ENCODE data around the gene P2RX3.
A peak's percentile ranks its signal among the peaks of the same experiment; 100 is the strongest.
"Not testable (repeated sequence)": the region's sequence is repeated elsewhere in the genome, so short reads cannot be mapped to it uniquely, and the experiment has no call there.

P2RX3 gene

DNA sequence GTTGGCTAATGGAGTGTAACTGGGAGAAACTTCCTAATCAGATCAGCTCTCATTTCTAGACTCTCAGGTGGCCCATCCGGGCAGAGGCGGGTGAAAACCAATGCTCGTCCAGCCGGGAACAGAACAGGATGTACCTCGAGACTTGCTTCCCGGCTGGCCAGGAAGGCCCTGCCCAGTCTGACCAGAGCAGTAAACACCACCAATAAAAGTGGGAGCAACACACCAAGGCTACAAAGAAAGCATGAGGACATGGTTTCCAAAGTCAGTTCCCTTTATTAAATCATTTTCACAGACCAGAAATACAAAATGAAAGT is 12.5 kb upstream of the P2RX3 start:
- DNase-seq = no peak

DNA sequence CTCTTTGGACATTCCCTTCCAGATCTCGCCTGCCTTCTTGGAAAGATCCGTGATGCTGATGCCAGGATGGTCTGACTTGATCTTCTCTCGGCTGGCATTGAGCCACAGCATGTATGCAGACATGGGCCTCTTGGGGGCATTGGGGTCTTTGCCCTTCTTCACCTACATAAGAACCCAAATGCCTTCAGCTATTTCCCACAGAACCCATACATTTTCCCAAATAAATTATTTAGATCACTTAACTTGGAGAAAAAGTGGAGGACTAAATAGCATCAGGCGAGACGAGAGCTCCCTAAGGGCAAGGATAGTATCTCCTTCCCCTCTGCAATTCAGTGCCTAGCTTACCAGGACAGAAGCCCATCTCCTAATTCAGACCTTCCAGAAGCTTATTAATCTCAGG is 10.4 kb upstream of the P2RX3 start:
- DNase-seq = no peak

DNA sequence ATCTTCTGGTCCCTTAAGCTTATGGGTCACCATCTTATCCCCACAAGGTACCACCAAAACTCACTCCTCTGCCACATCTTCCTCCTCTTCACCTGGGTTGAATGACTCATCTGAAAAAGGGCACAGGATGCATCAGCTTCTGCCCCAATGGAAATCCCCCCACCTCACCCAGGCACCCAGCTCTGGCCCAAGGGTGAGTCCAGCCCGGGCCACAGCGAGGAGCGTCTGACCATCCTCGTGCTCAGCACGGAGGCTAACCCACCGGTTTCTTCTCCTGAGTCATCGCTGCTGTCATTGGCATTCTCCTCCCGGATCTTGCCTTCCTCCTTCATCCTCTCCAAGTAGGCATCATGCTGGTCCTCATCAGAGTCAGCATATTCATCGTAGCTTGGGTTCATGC is 8.1 kb upstream of the P2RX3 start:
- no peak for DNase-seq

DNA sequence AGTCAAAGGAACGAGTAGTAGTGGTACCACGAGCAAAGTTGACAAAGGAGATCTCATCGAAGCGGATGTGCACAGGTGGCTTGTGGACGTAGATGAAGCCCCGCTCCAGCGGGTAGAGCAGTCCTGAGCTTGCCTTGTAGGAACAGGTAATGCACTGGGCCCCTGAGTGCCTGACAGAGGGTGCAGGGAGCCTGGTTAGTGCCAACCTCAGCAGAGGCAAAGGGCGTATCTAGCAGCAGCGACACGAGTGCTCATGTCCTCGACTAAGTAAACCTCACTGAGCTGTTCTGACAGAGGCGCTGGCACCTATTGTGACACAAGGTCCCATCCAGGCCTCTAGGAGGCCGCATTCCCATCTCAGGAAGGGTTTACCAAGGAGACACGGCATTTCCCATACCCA is 6.4 kb upstream of the P2RX3 start:
- DNase-seq = no peak

DNA sequence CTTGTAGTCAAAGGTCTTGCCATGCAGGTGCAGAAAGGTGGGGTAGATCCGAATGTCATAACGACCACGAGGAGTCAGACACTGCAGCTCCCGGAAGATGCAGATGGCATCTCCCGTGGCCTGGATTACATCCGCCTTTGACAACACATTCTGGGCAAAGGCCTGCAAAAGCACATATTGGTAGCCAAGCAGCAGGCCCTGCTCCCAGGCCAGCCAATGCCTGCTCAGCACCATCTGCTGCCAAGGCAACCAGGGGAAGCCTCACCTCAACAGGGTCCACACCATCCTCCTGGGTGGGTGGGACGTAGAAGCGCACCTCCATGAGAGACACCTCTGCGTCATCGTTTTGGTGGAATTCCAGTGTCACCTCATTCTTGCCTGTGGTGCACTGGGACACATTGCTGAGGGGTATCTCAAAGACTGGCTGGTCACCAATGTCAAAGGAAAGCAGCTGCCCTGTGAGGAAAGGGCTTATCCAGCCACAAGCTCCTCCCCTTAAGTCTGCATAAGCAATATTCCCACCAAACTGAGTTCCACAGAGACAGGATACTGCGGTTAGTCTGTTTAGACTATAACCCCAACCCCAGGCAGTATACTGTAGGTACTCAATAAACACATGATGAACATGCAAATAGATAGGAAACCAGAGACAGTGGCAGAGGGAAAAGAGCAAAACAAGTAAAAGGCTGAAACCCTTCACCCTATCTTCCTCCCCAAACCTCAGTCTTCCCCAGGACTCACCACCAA is 5.3 kb upstream of the P2RX3 start:
- DNase-seq = no peak

DNA sequence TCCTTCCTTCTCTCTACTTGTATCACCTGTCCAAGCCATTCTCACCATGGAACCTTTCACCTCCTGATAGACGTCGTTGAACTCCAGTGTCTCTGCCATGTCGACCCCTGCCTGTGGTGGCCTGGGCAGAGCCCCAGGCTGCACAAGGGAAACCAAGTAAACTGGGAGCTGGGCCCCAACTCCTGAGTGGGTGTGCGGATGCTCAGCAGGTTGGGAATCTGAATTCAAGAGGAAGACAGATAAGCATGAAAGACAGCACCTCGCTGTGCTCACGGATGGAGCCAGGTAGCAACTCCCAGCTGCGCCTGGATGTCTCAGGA is 3.2 kb upstream of the P2RX3 start:
- DNase-seq = no peak

DNA sequence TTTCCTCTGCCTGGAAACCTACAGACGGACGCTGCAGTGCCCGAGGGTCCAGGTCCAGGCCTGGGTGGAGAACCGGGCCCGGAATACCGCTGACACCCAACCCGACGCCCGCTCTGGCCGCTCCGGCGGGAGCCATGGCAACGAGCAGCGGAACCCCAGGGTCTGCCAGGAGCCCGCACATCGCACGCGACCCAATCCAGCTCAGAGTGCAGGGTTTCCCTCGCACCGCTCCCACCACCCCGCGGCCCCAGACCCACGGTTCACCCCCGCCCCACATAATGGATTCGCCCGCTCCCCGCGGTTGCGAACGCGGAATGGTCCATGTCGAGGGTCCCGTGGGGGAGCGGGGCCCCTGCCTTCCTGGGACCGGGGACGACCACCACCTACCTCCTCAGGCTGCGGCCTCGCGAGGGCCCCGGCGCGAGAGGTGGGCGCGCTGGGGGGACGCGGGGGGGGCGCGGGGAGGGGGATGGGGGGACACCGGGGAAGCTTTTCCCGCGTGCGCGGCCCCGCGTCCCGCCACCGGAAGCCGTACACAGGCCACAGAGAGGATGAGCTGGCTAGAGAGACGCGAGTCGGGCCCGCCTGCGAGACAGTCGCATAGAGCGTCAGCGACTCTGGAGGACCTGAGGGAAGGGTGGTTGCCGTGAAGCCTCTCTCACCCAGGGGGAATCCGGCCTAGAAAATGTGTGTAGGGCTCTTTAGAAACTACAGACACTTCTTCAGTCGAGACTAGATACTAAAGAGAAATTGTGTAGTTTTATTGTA is 2.6 kb upstream of the P2RX3 start, which contains the start of gene SSRP1:
Gene SSRP1 (minus strand): TSS at position 550 of the 768 bp plus-strand sequence. CDS start 771 bp downstream, outside the sequence.
- peak; percentile 87 to 93 for DNase-seq

DNA sequence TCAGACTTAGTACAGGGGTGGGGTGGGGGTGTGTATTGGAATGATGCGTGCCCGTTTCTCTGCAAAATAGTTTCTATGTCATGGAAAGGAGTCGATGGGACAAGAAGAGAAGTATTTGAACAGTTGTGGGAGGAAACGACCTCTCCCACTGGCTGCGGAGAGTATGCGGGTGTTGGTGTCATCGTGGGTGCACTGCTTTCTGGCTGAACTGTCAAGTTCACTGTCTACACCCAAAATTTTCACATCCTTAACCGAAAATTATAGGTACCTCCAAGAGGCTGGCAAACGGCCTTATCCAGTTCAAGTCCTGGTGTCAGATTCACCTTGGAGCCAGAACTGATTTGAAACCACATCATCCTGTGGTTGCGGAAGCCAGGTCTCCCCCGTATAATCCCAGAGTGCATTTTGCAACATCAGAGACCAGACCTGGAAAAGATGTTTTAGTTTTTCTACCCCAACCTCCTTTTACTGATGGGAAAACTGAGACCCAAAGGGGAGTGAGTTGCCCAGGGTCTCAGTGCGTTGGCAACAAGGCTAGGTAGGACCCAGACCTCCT is 2.0 kb upstream of the P2RX3 start:
- DNase-seq = no peak

DNA sequence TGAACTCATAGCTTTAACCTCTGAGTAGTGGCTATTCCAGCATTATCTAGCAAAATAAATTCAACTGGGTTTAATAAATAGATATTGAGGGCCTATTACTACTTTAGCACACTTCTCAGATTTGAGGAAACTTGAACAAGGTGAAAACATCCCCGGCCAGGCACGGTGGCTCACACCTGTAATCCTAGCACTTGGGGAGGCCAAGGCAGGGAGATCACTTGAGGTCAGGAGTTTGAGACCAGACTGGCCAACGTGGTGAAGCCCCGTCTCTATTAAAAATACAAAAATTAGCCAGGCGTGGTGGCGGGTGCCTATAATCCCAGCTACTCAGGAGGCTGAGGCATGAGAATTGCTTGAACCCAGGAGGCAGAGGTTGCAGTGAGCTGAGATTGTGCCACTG is 1.3 kb upstream of the P2RX3 start:
- not testable (repeated sequence) for DNase-seq

DNA sequence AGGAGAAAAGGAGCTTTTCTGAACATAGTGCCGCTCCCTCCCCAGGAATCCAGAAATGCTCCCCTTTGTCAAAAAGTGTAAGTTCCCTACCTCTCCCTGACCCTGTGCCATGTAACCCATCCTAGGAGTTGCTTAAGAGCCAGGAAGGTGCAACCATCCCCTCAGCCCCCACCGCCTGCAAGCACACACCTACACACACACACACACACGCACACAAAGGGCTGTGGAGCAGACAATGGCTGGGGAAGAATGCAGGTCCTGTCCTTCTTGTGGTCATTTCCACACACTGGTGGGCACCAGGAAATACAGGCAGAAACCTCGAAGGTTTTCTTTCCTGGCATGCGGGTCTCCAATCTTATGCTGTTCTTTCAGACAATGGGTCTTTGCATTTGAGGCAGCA is 1.2 kb downstream of the P2RX3 start:
- DNase-seq = no peak

DNA sequence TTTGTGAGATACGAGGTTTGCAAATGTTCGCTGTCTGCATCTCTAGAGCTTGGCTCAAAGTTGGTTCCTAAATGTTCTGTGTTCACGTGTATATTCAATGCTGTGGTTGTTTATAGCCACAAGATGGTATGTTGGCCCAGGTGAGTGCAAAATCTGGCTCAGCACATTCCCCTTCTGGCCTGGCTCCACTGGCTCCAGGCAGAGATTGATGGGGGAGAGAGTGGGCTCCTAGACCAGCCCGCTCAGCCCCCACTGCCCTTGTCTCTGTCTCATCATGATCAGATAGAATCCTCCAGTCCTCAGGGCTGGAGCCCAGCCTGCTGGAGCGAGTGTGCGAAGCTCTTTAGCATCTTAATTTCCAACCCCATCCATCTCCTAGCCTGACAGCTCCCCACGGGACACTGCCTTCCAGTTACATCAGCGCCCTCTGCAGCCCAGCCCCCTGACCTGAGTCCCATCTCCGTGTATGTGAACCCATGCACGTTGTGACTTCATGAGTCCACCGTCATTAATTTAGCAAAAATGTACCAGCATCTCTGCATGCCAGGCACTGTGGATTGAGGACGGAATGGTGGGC is 2.0 kb downstream of the P2RX3 start:
- peak in 1 of 2 experiments; percentile 33 for DNase-seq

DNA sequence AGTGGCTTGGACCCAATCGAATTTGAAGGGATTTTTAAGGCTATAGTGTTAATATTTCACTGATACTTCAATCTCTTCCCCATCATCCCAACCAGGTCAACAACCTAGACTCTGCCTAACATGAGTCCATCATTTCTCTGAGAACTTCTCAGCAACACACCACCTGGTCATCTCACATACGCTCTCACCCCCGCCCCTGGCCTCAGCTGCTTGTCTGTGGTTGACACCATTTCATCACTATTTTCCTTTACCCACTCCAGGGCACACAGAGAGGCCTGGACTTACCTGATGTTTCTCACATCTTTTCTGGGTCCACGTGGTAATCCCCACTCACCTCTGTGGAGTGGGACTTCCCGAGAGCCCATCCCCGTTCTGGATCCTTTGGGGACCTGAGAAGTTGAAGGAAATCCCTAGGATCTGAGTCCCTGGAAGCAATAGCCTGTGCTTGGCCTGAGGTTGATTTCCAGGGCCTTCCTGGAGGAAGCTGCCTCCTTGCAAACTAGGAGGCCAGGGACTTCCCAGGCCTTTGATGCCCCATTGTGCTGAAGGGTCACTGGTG is 3.2 kb downstream of the P2RX3 start:
- DNase-seq = no peak

DNA sequence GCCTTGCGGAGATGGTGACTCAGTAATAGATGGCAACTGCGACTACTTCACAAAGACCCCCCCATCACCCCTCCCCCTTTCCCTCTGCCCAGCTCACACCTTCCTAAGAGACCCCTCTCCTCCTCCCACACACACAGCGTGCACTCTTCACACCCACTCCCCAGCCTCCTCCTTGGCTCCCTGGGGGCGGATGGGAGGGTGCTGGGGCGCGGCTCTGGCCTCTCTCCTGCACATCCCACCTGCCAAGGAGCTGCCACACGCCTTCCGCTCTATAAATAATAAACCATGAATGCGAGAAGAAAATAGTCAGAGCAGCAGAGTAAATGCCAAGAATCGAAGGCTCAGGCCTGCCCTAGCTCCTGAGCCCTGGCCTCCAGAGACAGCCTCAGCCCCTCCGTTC is 4.5 kb downstream of the P2RX3 start:
- DNase-seq = no peak

DNA sequence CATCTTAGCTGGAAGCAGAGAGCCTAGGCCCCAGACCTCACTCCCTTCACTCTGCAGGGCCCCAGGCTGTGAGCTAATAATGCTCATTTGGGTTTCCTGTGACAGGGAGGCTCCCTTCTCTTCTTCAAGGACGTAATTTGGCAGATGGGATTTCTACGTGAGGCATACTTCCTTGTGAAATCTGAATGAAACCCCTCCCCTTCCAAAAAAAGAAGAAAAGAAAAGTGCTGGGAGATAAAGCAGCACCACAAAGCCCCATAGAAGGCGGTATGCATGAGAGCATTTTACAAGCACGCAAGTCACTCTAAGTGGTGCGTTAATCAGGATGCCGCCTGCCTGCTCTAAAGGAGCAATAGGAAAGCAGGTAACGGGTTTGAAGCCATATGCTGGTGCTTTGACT is 5.7 kb downstream of the P2RX3 start:
- no peak for DNase-seq

DNA sequence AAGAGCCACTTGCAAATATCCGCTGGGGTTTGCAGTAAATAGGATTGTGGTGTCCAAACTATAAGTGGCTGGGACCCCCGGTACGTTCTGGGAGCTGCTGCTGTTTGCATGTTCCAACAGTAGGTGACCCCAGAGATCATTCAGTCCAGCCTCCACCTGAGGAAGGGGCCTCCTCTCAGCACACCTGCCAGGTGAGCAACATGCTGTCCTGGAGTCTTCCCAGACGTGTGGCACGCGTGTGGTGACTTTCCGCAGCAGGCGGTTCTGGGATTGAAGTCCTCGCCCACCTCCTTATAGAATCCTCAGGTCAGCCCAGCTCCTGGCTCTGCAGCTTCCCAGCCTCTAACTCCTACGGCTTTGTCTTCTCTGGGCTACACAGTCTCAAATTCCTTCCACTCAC is 6.7 kb downstream of the P2RX3 start:
- no peak for DNase-seq

DNA sequence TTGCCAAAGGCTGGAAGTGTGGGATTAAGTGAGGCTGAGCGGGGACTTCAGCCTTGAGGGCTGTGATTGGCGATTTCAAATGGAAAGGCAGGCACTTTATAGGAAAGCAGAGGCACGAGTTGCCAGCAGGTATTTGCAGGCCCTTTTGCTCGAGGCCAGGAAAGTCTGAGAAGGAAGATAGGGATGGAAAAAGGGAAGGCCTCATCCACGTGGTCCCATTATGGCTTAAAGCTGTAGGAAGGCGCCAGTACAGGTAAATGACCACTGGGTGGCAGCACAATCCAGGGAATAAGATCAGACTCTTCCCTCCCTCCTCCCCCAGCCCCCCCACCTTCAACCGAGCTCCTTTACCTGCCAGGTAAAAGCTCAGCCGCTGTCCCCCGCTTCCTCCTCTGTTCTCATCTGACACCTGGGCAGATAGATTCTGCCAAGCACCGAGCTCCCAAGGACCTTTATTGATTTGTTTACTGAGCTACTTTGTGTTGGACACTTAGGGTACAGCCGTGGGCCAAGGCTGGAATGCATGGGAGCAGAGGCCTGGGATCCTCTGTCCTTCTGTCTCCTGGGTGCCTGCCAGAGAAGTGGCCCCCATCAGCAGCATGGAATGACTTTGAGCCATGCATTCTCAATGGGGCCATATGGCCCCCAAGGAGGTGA is 7.5 kb downstream of the P2RX3 start:
- peak; percentile 52 to 56 for DNase-seq

DNA sequence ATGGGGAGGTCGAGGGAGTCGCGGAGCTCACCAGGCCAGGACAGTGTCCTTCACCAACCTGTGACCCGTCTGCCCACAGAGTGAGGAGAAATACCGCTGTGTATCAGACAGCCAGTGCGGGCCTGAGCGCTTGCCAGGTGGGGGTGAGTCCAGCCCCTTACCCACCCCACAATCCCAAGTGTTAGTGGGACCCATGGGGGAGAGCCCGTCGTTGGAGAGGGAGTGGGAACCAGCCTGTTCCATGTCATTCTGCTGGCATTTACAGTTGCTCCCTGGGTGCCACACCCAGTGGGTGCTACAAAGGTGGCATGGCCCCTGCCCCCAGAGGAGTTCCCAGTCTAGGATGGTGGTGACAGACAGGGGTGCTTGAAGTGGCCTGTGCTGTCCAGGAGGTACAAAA is 9.2 kb downstream of the P2RX3 start:
- no peak for DNase-seq

DNA sequence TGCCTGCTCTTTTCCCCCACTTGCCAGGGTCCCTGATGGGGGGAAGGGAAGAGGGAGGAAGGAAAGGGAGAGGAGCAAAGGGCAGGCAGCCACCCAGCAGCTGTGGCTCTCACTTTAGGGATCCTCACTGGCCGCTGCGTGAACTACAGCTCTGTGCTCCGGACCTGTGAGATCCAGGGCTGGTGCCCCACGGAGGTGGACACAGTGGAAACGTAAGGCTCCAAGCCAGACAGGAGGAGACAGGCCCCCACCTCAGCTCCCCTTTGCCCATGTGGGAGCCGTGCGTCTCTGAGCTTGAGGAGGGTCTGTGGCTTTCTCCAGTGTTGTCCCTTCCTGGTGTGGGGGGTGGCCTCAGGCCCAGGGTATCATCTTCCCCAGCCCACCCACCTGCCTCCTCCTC is 9.9 kb downstream of the P2RX3 start:
- DNase-seq = no peak

DNA sequence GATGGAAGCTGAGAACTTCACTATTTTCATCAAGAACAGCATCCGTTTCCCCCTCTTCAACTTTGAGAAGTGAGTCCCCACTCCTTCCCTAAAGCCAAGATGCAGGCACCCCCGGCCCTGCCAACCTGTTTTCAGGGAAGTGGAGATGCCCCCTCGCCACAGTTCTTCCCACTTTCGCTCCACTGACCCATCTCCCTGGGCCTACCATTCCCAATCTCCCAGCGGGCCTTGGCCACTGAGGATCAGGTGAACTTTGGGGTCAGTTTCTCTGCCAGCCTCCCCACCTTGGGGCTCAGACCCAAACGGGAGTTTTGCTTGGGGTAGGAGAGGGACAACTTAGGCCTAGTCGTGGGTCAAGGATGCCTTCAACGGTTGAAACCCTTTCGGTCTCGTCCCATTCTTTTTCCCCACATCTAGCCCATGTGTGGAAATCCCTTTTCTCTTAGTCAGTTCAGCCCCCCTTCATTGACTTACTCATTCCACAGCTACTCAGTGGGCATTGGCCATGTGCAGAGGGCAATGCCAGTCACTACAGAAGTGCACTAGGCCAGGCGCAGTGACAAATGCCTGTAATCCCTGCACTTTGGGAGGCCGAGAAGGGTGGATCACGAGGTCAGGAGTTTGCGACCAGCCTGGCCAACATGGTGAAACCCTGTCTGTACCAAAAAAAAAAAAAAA is 10.6 kb downstream of the P2RX3 start:
- no peak for DNase-seq

DNA sequence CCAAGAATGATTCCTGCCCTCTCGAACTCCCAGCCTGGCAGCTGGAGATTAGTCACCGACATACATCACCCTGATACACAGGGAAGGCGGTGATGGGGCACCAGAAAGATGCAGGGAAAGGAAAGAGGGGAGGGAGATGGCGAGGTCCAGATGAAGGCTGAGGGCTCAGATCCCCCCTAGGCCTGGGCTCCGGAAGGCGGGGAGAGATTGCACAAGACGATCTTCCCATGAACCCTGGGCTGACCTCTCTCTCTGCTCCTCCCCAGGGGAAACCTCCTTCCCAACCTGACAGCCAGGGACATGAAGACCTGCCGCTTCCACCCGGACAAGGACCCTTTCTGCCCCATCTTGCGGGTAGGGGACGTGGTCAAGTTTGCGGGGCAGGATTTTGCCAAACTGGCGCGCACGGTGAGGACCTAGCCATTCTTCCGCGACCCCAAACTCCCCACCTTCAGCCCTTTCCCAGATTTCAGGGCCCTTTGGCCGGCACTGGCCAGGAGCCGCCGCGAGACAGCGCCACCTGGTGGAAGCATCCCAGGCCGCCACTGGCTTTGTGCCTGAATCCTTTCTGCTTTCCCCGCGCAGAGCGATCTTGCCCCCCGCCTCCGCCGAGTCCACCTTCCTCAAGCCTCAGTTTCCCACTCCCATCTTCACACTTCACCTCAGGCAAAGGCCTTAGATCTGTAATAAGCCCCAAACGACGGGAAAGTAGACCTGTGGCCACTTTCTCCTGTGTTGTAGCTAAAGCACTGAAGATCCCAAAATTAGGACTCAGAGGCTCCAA is 11.5 kb downstream of the P2RX3 start:
- DNase-seq = peak; percentile 11 to 56

DNA sequence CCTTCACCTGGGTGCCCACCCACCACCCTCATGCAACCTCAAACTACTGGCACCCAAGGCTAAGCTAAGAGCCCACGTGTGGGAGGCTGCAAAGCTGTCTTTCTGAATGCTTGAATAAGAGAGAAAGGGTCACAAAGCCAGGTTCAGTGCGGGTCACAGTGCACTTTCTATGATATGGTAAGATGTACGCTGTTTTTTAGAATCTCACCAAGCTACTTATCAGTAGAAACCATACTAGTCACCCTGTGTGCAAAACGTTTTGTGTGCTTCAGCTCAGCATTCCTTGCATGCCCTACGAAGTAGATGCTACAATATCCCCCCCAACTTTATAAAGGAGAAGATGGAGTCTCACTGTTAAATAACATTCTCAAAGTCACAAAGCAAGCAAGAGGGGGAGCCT is 14.9 kb downstream of the P2RX3 start:
- DNase-seq = no peak

DNA sequence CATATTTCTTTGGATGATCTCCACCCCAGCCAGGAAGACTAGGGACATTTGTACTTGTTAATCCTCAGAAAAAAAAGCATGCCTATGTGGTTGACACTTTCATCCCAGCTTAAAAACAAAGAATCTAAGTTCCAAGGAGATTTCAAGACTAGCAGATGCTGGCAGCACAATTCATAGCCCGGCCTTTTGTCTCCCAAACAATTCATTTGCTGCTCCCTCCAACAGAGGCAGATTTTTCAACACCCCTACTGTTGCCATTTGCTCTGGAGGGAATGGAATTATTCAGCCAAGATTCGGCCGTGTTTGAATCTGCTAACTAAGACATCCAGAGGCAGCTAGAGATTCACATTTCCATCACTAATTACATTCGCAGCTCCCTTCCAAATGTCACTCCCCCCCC is 15.3 kb downstream of the P2RX3 start:
- no peak for DNase-seq
